SK-N-SH (cell line): ENCODE results near the gene SLC35A4. TPM values are rescaled to one million over a fixed set of nuclear protein-coding genes. Genes with fewer than 3 reads are reported as not detected.

ENCODE experiments used
- CTCF ChIA-PET: fragments of 300-600, 350-600 bp; formaldehyde crosslinking; extraction: SDS; loops from one replicate; lab custom pipeline; 2021; lab: Yijun Ruan, JAX
- POLR2A ChIA-PET: fragments of 350-600 bp; sonication (Branson Sonifier 250); formaldehyde crosslinking; extraction: SDS; loops from one replicate; lab custom pipeline; 2020; ENCODE audit warnings: antibody characterized with exemption, inconsistent platforms; lab: Yijun Ruan, JAX
- DNase-seq: peaks from one replicate; pipeline ENCODE4 v3.0.0; 2012
- H2AFZ ChIP-seq: fragments of 200-600 bp; sonication (generic); 2 replicates; pipeline ENCODE4 v1.8.1; 2016; ENCODE audit warnings: antibody characterized with exemption, mild to moderate bottlenecking, low read depth
- H3F3A ChIP-seq: fragments of 200-600 bp; sonication (generic); replicated peaks from 2 replicates; pipeline ENCODE3; 2016; ENCODE audit warnings: antibody characterized with exemption, mild to moderate bottlenecking; ENCODE audit not compliant: insufficient read depth
- H3K27ac ChIP-seq, 2 experiments: fragments of 200-500 bp in 1 of 2; fragments of 200-600 bp in 1 of 2; sonication (Bioruptor generic) in 1 of 2; sonication (generic), shearing (Covaris generic) in 1 of 2; 2 replicates each; pipeline versions ENCODE4 v1.5.1 to v1.6.1; 2014 to 2016; ENCODE audit warnings: low read depth in 2 of 2, inconsistent platforms in 1 of 2, low read length in 1 of 2, mild to moderate bottlenecking in 1 of 2, mixed read lengths in 1 of 2
- H3K27me3 ChIP-seq: fragments of 200-600 bp; sonication (generic), shearing (Covaris generic); 2 replicates; pipeline ENCODE4 v1.6.1; 2016; ENCODE audit warnings: mixed run types; ENCODE audit not compliant: insufficient read depth
- H3K36me3 ChIP-seq, 2 experiments: fragments of 200-500 bp in 1 of 2; fragments of 200-600 bp in 1 of 2; sonication (Bioruptor generic) in 1 of 2; sonication (generic) in 1 of 2; replicated peaks in 1 of 2; 2 replicates each; pipeline versions ENCODE3 to v1.5.1; 2014 to 2016; ENCODE audit warnings: low read length in 1 of 2, mild to moderate bottlenecking in 1 of 2; ENCODE audit not compliant: insufficient read depth in 2 of 2, control insufficient read depth in 1 of 2
- H3K4me1 ChIP-seq, 2 experiments: fragments of 200-500 bp in 1 of 2; fragments of 200-600 bp in 1 of 2; sonication (Bioruptor generic) in 1 of 2; sonication (generic), shearing (Covaris generic) in 1 of 2; 2 replicates each; pipeline versions ENCODE4 v1.5.1 to v1.6.1; 2014 to 2016; ENCODE audit warnings: low read depth in 1 of 2, low read length in 1 of 2, mixed run types in 1 of 2; ENCODE audit not compliant: insufficient read depth in 2 of 2, control insufficient read depth in 1 of 2
- H3K4me2 ChIP-seq: fragments of 200-600 bp; sonication (generic), shearing (Covaris generic); 2 replicates; pipeline ENCODE4 v1.6.1; 2017; ENCODE audit warnings: mixed run types
- H3K4me3 ChIP-seq, 2 experiments: fragments of 200-500 bp in 1 of 2; fragments of 200-600 bp in 1 of 2; sonication (Bioruptor generic) in 1 of 2; sonication (generic), shearing (Covaris generic) in 1 of 2; 2 replicates each; pipeline versions ENCODE4 v1.5.1 to v1.8.1; 2014 to 2016; ENCODE audit warnings: low read depth in 2 of 2, inconsistent platforms in 1 of 2, low read length in 1 of 2, mild to moderate bottlenecking in 1 of 2, mixed read lengths in 1 of 2, moderate library complexity in 1 of 2
- H3K79me2 ChIP-seq: fragments of 200-600 bp; sonication (generic); 2 replicates; pipeline ENCODE4 v1.8.1; 2017; ENCODE audit warnings: mild to moderate bottlenecking; ENCODE audit not compliant: insufficient read depth
- H3K9ac ChIP-seq: fragments of 200-600 bp; sonication (generic); 2 replicates; pipeline ENCODE4 v1.6.1; 2017; ENCODE audit warnings: mixed run types
- H3K9me2 ChIP-seq: fragments of 200-600 bp; sonication (generic); 2 replicates; pipeline ENCODE4 v1.6.1; 2017; ENCODE audit warnings: mixed run types
- H3K9me3 ChIP-seq: fragments of 200-600 bp; sonication (generic); 2 replicates; pipeline ENCODE4 v1.6.1; 2017; ENCODE audit warnings: mixed run types, mild to moderate bottlenecking, moderate library complexity
- H4K20me1 ChIP-seq: fragments of 200-600 bp; sonication (generic); 2 replicates; pipeline ENCODE4 v1.6.1; 2017; ENCODE audit warnings: mild to moderate bottlenecking, mixed run types; ENCODE audit not compliant: insufficient read depth
- EP300 ChIP-seq, 2 experiments: IDR thresholded peaks; 2 replicates each; pipeline versions ENCODE4 v1.4.0 to v1.6.1; 2012; ENCODE audit warnings: borderline replicate concordance in 1 of 2, low read depth in 1 of 2, low read length in 1 of 2
- JUND ChIP-seq: IDR thresholded peaks from 2 replicates; pipeline ENCODE4 v1.4.0; 2012
- NFIC ChIP-seq: IDR thresholded peaks from 2 replicates; pipeline ENCODE4 v1.4.0; 2012; ENCODE audit warnings: borderline replicate concordance
- NRF1 ChIP-seq: IDR thresholded peaks from 2 replicates; pipeline ENCODE4 v1.6.1; 2012; ENCODE audit warnings: low read depth, mild to moderate bottlenecking, low read length
- RXRA ChIP-seq: IDR thresholded peaks from 2 replicates; pipeline ENCODE4 v1.4.0; 2012; ENCODE audit warnings: low read depth, mild to moderate bottlenecking, borderline replicate concordance
- SIN3A ChIP-seq: IDR thresholded peaks from 2 replicates; pipeline ENCODE4 v1.6.1; 2012; ENCODE audit warnings: low read depth, mild to moderate bottlenecking, low read length, moderate library complexity, borderline replicate concordance
- TAF1 ChIP-seq: IDR thresholded peaks from 2 replicates; pipeline ENCODE4 v1.6.1; 2012; ENCODE audit warnings: low read depth, mild to moderate bottlenecking, low read length, moderate library complexity, borderline replicate concordance
- YY1 ChIP-seq: IDR thresholded peaks from 2 replicates; pipeline ENCODE4 v1.4.0; 2012; ENCODE audit warnings: low read depth, mild to moderate bottlenecking
- WGBS: methylation state at CpG from one replicate; pipeline ENCODE4 v1.1.6; 2017; ENCODE audit warnings: low lambda C conversion rate; 5-methylcytosine and 5-hydroxymethylcytosine counted together
- polyA plus RNA-seq, 3 experiments: library from polyadenylated mRNA; depleted of rRNA; stranded (reverse); fragments of >200 nt; gene quantifications; 2 replicates each; pipeline ENCODE4 v1.2.3, GENCODE V29; 2012

SLC35A4 gene
- polyA plus RNA-seq, 1 of the 3 experiments (the other 2 are of a cell fraction): 56.2 TPM

GRCh38 chr5:140605879-140606278, 41.3 kb downstream of the SLC35A4 start:
- POLR2A ChIA-PET: no interaction called here
- H3K27me3 ChIP-seq: no peaks in the 10 kb centered on the region
- H3K4me2 ChIP-seq: no peak overlapping the region
- H3K9me3 ChIP-seq: no peaks in the 10 kb centered on the region
- no peaks in the 10 kb centered on the region for H3K4me1 ChIP-seq
- H3F3A ChIP-seq: no peaks in the 10 kb centered on the region
- H3K4me3 ChIP-seq: no peak overlapping the region
- no peaks in the 10 kb centered on the region for H3K79me2 ChIP-seq
- no peak overlapping the region for H2AFZ ChIP-seq
- H3K36me3 ChIP-seq: no peaks in the 10 kb centered on the region
- H3K9me2 ChIP-seq: no peaks in the 10 kb centered on the region
- no peak for TF ChIP-seq RXRA
- TF ChIP-seq NRF1: no peak
- TF ChIP-seq, all 33 proteins: peak for 0
- no peak for DNase-seq
- WGBS: 57% methylated on average over 3 of the region's 3 CpGs
- Histone ChIP-seq H3K9ac (no peak overlapping the region), H4K20me1 (no peaks in the 10 kb centered on the region), H3K27ac (no peak overlapping the region)
- CTCF ChIA-PET: no interaction called here

- WGBS: 56% methylated on average over 2 of the region's 2 CpGs
Observed at GRCh38 chr5:140607031-140607430, 42.4 kb downstream of the SLC35A4 start.

GRCh38 chr5:140608722-140609121, 44.1 kb downstream of the SLC35A4 start:
- H3K36me3 ChIP-seq: no peaks in the 10 kb centered on the region
- DNase-seq: no peak
- ChIA-PET CTCF (interaction anchor here (1.4 kb wide), 1 partner anchor 232 kb away, joined by 4 read pairs; the partner anchor contains the start of gene PCDHA8), POLR2A (no interaction called here)
- no peak overlapping the region for H3K27ac ChIP-seq
- no peaks in the 10 kb centered on the region for H3F3A ChIP-seq
- no peak overlapping the region for H3K4me3 ChIP-seq
- no peaks in the 10 kb centered on the region for H4K20me1 ChIP-seq
- no peak for TF ChIP-seq YY1
- no peak overlapping the region for H3K4me2 ChIP-seq
- no peaks in the 10 kb centered on the region for H3K9me2 ChIP-seq
- no peaks in the 10 kb centered on the region for H3K27me3 ChIP-seq
- H2AFZ ChIP-seq: no peak overlapping the region; the same call in 1 of the 2 replicates
- no peak overlapping the region for H3K9ac ChIP-seq
- no peaks in the 10 kb centered on the region for H3K9me3 ChIP-seq
- H3K4me1 ChIP-seq: no peaks in the 10 kb centered on the region
- H3K79me2 ChIP-seq: no peaks in the 10 kb centered on the region

More at GRCh38 chr5:140607031-140607430, 42.4 kb downstream of the SLC35A4 start:
- no peaks in the 10 kb centered on the region for H3K9me3 ChIP-seq
- no peak overlapping the region for H3K4me3 ChIP-seq
- H3K27me3 ChIP-seq: no peaks in the 10 kb centered on the region
- CTCF ChIA-PET: no interaction called here
- H3K9ac ChIP-seq: no peak overlapping the region
- H4K20me1 ChIP-seq: no peaks in the 10 kb centered on the region
- no peaks in the 10 kb centered on the region for H3K4me1 ChIP-seq
- DNase-seq: no peak
- H3F3A ChIP-seq: no peaks in the 10 kb centered on the region
- H3K4me2 ChIP-seq: no peak overlapping the region
- TF ChIP-seq JUND: no peak
- no peak for TF ChIP-seq TAF1
- TF ChIP-seq SIN3A: no peak
- TF ChIP-seq EP300 (IDR thresholded peaks at IDR 0.05; ENCODE audit: borderline replicate concordance in 1 of 2, low read depth in 1 of 2, low read length in 1 of 2): no peak
- no peak for TF ChIP-seq NFIC
- H3K27ac ChIP-seq: no peak overlapping the region
- H3K36me3 ChIP-seq: no peaks in the 10 kb centered on the region
- H3K9me2 ChIP-seq: no peaks in the 10 kb centered on the region
- POLR2A ChIA-PET: no interaction called here
- no peaks in the 10 kb centered on the region for H3K79me2 ChIP-seq
- no peak overlapping the region for H2AFZ ChIP-seq
